IMR-90 (cell line): ENCODE data around the gene TNFRSF21. TPM values are rescaled to one million over a fixed set of nuclear protein-coding genes. Genes with fewer than 3 reads are reported as not detected.
A peak's percentile ranks its signal among the peaks of the same experiment; 100 is the strongest.

Experiments
- BHLHE40 ChIP-seq: fragments of 150-350 bp; IDR thresholded peaks from 2 replicates; pipeline ENCODE4 v1.6.1; 2016; ENCODE audit warnings: mild to moderate bottlenecking, low read depth, low read length
- MXI1 ChIP-seq: IDR thresholded peaks from 2 replicates; pipeline ENCODE4 v1.6.1; 2012; ENCODE audit warnings: low read depth, mild to moderate bottlenecking, low read length, moderate library complexity, borderline replicate concordance
- NFE2L2 ChIP-seq: fragments of 150-350 bp; IDR thresholded peaks from 2 replicates; pipeline ENCODE4 v1.6.1; 2016; ENCODE audit warnings: low read depth, mild to moderate bottlenecking, low read length
- POLR2A ChIP-seq: IDR thresholded peaks from 2 replicates; pipeline ENCODE4 v1.6.1; 2012; ENCODE audit warnings: mild to moderate bottlenecking, low read depth, low read length
- polyA plus RNA-seq, 3 experiments: library from polyadenylated mRNA; depleted of rRNA; stranded (reverse); fragments of >200 nt; gene quantifications; 2 replicates each; pipeline ENCODE4 v1.2.3, GENCODE V29; 2012; ENCODE audit warnings: low replicate concordance in 1 of 3
- total RNA-seq: library from RNA; depleted of rRNA; stranded (reverse); fragments of >200 nt; gene quantifications from 2 replicates; pipeline ENCODE4 v1.2.3, GENCODE V29; 2012

The TNFRSF21 gene
- total and polyA plus RNA-seq, 2 of the 4 experiments (the other 2 are of a cell fraction) = 2.9 to 6.9 TPM

GRCh38 chr6:47242483-47243386 is 67.0 kb downstream of the TNFRSF21 start (continued):
- TF ChIP-seq NFE2L2 (no peak; the same call in 1 of the 2 replicates), POLR2A (no peak), BHLHE40 (peak; percentile 96), MXI1 (no peak)
